ENCODE data around the gene ESYT3. TPM values are rescaled to one million over a fixed set of nuclear protein-coding genes. Genes with fewer than 3 reads are reported as not detected.
A peak's percentile ranks its signal among the peaks of the same experiment; 100 is the strongest.

ESYT3 gene
- total and polyA plus RNA-seq, 4 donors: under 0.01 to 0.07 (median 0.05) TPM

GRCh38 chr3:138417559-138417982, 16.8 kb upstream of the ESYT3 start:
- 15% methylated on average over 7 of the region's 7 CpGs for WGBS
- DNase-seq (ENCODE audit: low spot score): peak; percentile 73
- Histone ChIP-seq H3K4me1 (ENCODE audit: control insufficient read depth in 4 of 4, insufficient read depth in 4 of 4, low read length in 3 of 4) (peaks cover 0 to 3% (median 0%) of the 10 kb centered on the region in 4 donors), H3K27ac (ENCODE audit: low read depth in 1 of 2, low read length in 2 of 2) (no peak overlapping the region), H3K36me3 (ENCODE audit: control insufficient read depth in 4 of 4, insufficient read depth in 3 of 4, low read depth in 1 of 4, low read length in 3 of 4) (no peaks in the 10 kb centered on the region), H3K27me3 (ENCODE audit: control insufficient read depth in 4 of 4, insufficient read depth in 4 of 4, low read length in 3 of 4) (no peaks in the 10 kb centered on the region), H3K9ac (ENCODE audit: low read depth in 1 of 2, low read length in 2 of 2) (no peak overlapping the region), H3K4me3 (ENCODE audit: low read depth in 1 of 3, low read length in 3 of 3) (no peak overlapping the region), H3K9me3 (ENCODE audit: control insufficient read depth in 4 of 4, low read length in 3 of 4) (no peaks in the 10 kb centered on the region)
- TF ChIP-seq, protein P1, sequence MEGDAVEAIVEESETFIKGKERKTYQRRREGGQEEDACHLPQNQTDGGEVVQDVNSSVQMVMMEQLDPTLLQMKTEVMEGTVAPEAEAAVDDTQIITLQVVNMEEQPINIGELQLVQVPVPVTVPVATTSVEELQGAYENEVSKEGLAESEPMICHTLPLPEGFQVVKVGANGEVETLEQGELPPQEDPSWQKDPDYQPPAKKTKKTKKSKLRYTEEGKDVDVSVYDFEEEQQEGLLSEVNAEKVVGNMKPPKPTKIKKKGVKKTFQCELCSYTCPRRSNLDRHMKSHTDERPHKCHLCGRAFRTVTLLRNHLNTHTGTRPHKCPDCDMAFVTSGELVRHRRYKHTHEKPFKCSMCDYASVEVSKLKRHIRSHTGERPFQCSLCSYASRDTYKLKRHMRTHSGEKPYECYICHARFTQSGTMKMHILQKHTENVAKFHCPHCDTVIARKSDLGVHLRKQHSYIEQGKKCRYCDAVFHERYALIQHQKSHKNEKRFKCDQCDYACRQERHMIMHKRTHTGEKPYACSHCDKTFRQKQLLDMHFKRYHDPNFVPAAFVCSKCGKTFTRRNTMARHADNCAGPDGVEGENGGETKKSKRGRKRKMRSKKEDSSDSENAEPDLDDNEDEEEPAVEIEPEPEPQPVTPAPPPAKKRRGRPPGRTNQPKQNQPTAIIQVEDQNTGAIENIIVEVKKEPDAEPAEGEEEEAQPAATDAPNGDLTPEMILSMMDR (IDR thresholded peaks at IDR 0.05; ENCODE audit: low read depth, low read length, missing input control): peak; percentile 96
- TF ChIP-seq HNF4G (IDR thresholded peaks at IDR 0.05) (no peak), EGR1 (IDR thresholded peaks at IDR 0.05; ENCODE audit: low read depth in 2 of 2) (no peak), RAD21 (IDR thresholded peaks at IDR 0.05) (peak; percentile 85 to 90), REST (IDR thresholded peaks at IDR 0.05) (no peak), HNF4A (conservative IDR thresholded peaks at IDR 0.05) (no peak), GABPA (IDR thresholded peaks at IDR 0.05 in 1 of 2, conservative IDR thresholded peaks at IDR 0.05 in 1 of 2) (no peak)

- DNase-seq (ENCODE audit: low spot score): no peak
- peaks cover 0 to 3% (median 0%) of the 10 kb centered on the region in 4 donors for H3K4me1 ChIP-seq (ENCODE audit: control insufficient read depth in 4 of 4, insufficient read depth in 4 of 4, low read length in 3 of 4)
- no peak overlapping the region for H3K27ac ChIP-seq (ENCODE audit: low read depth in 1 of 2, low read length in 2 of 2)
- TF ChIP-seq HNF4A (conservative IDR thresholded peaks at IDR 0.05) (no peak), YY1 (IDR thresholded peaks at IDR 0.05) (no peak), ATF3 (IDR thresholded peaks at IDR 0.05) (no peak), NR2F2 (IDR thresholded peaks at IDR 0.05) (no peak), GABPA (IDR thresholded peaks at IDR 0.05 in 1 of 2, conservative IDR thresholded peaks at IDR 0.05 in 1 of 2) (no peak), ZBTB33 (IDR thresholded peaks at IDR 0.05) (no peak), HNF4G (IDR thresholded peaks at IDR 0.05) (no peak), FOXA1 (IDR thresholded peaks at IDR 0.05) (no peak), EGR1 (IDR thresholded peaks at IDR 0.05; ENCODE audit: low read depth in 2 of 2) (no peak), RXRA (IDR thresholded peaks at IDR 0.05) (no peak), RAD21 (IDR thresholded peaks at IDR 0.05) (no peak), SP1 (IDR thresholded peaks at IDR 0.05) (no peak), TAF1 (conservative IDR thresholded peaks at IDR 0.05) (no peak), FOXA2 (IDR thresholded peaks at IDR 0.05) (no peak), REST (IDR thresholded peaks at IDR 0.05) (no peak)
- TF ChIP-seq, protein P1 (IDR thresholded peaks at IDR 0.05; ENCODE audit: low read depth, low read length, missing input control): no peak
- TF ChIP-seq, protein P2, sequence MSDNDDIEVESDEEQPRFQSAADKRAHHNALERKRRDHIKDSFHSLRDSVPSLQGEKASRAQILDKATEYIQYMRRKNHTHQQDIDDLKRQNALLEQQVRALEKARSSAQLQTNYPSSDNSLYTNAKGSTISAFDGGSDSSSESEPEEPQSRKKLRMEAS (IDR thresholded peaks at IDR 0.05): no peak
- no peaks in the 10 kb centered on the region for H3K9me3 ChIP-seq (ENCODE audit: control insufficient read depth in 4 of 4, low read length in 3 of 4)
- no peaks in the 10 kb centered on the region for H3K27me3 ChIP-seq (ENCODE audit: control insufficient read depth in 4 of 4, insufficient read depth in 4 of 4, low read length in 3 of 4)
- H3K9ac ChIP-seq (ENCODE audit: low read depth in 1 of 2, low read length in 2 of 2): no peak overlapping the region
- WGBS: 78% methylated on average over 5 of the region's 5 CpGs
- H3K36me3 ChIP-seq (ENCODE audit: control insufficient read depth in 4 of 4, insufficient read depth in 3 of 4, low read depth in 1 of 4, low read length in 3 of 4): no peaks in the 10 kb centered on the region
- no peak overlapping the region for H3K4me3 ChIP-seq (ENCODE audit: low read depth in 1 of 3, low read length in 3 of 3)
These were observed 15.7 kb upstream of the ESYT3 start for GRCh38 chr3:138418601-138419206.

All from liver (tissue), 9 donors.